ENCODE measurements around the gene CNTN4.

GRCh38 chr3:2655229-2655701 lies 556.6 kb downstream of the CNTN4 start:
- TF ChIP-seq CTCF (IDR thresholded peaks at IDR 0.05; ENCODE audit: insufficient read depth, low read length) = no peak
- no peak for TF ChIP-seq SPI1 (IDR thresholded peaks at IDR 0.05; ENCODE audit: borderline replicate concordance, low read depth)
